ENCODE results near the gene C2orf49. TPM values are rescaled to one million over a fixed set of nuclear protein-coding genes. Genes with fewer than 3 reads are reported as not detected.

Gene C2orf49
- total and polyA plus RNA-seq, 10 of the 15 experiments (the other 5 are each of a cell fraction or from before 2014, with no cell fraction given), result 7.2 to 24.2 (median 15.5) TPM

GRCh38 chr2:105298017-105298416, 39.3 kb upstream of the C2orf49 start:
- ATAC-seq, result no peak
- in situ Hi-C loops (cut with MboI), result no loop called here
- WGBS (ENCODE audit: insufficient coverage, insufficient replicate concordance, low lambda C conversion rate, missing lambda C conversion rate), result 89% methylated on average over 3 of the region's 3 CpGs
- no peak for FAIRE-seq
- no peaks in the 10 kb centered on the region; the same call in 1 of the 2 replicates for H4K20me1 ChIP-seq (ENCODE audit: control insufficient read depth, insufficient read depth)
- DNase-seq (ENCODE audit: low read depth, low spot score), result no peak
- no TSS peak for BruUV-seq (replicated peaks)
- peaks cover 18% of the 10 kb centered on the region for H3K79me2 ChIP-seq (ENCODE audit: control insufficient read depth, insufficient read depth, low read length)
- no peaks in the 10 kb centered on the region; the same call in 2 of the 3 replicates for H3K9me3 ChIP-seq (replicated peaks; ENCODE audit: control insufficient read depth, insufficient read depth, low read length)
- SMC1A ChIA-PET (ENCODE audit: uncharacterized antibody, unreplicated experiment), result no interaction called here
- H2AFZ ChIP-seq (ENCODE audit: control insufficient read depth, low read depth, low read length), result no peak overlapping the region
- H3K36me3 ChIP-seq (ENCODE audit: control insufficient read depth in 2 of 2, insufficient read depth in 2 of 2, low read length in 1 of 2), result peaks cover 10 to 29% of the 10 kb centered on the region in 2 experiments
- no peak overlapping the region for H3K4me3 ChIP-seq
- no peak overlapping the region for H3K4me2 ChIP-seq (ENCODE audit: control insufficient read depth, insufficient read depth)
- no peaks in the 10 kb centered on the region for H3K27me3 ChIP-seq (replicated peaks in 1 of 2; ENCODE audit: control insufficient read depth in 2 of 2, insufficient read depth in 2 of 2, low read length in 1 of 2)
- no peak overlapping the region for H3K9ac ChIP-seq (ENCODE audit: control insufficient read depth, insufficient read depth, low read length)
- no peak overlapping the region for H3K27ac ChIP-seq (ENCODE audit: control insufficient read depth, insufficient read depth)
- CTCF ChIA-PET, result interaction anchor here (1.6 kb wide), 1 partner anchor 10 kb away, joined by 4 read pairs; no protein-coding TSS in a partner anchor
- peaks cover 4% of the 10 kb centered on the region; the same call in 1 of the 2 replicates for H3K4me1 ChIP-seq (ENCODE audit: control insufficient read depth, insufficient read depth, low read length)
- TF ChIP-seq YY1 (IDR thresholded peaks at IDR 0.05; ENCODE audit: low read depth, low read length) (no peak), ETV6 (conservative IDR thresholded peaks at IDR 0.05 in 1 of 2, IDR thresholded peaks at IDR 0.05 in 1 of 2; ENCODE audit: borderline replicate concordance in 1 of 2, low read depth in 1 of 2) (no peak), SMAD1 (IDR thresholded peaks at IDR 0.05; ENCODE audit: low read depth, partially characterized antibody) (no peak), ZBED1 (IDR thresholded peaks at IDR 0.05; ENCODE audit: borderline replicate concordance) (no peak), JUND (IDR thresholded peaks at IDR 0.05; ENCODE audit: low read depth, low read length) (no peak), MXI1 (IDR thresholded peaks at IDR 0.05; ENCODE audit: low read depth, low read length) (no peak), MYC (IDR thresholded peaks at IDR 0.05; ENCODE audit: insufficient read depth, insufficient read length, insufficient replicate concordance, low read length, severe bottlenecking) (no peak), RB1 (IDR thresholded peaks at IDR 0.05; ENCODE audit: borderline replicate concordance) (no peak), MAX (IDR thresholded peaks at IDR 0.05; ENCODE audit: low read depth, low read length) (no peak), ZZZ3 (IDR thresholded peaks at IDR 0.05; ENCODE audit: control insufficient read depth, insufficient read length, low read depth) (no peak), RELB (IDR thresholded peaks at IDR 0.05; ENCODE audit: low read depth) (no peak)
- TF ChIP-seq, protein P1, sequence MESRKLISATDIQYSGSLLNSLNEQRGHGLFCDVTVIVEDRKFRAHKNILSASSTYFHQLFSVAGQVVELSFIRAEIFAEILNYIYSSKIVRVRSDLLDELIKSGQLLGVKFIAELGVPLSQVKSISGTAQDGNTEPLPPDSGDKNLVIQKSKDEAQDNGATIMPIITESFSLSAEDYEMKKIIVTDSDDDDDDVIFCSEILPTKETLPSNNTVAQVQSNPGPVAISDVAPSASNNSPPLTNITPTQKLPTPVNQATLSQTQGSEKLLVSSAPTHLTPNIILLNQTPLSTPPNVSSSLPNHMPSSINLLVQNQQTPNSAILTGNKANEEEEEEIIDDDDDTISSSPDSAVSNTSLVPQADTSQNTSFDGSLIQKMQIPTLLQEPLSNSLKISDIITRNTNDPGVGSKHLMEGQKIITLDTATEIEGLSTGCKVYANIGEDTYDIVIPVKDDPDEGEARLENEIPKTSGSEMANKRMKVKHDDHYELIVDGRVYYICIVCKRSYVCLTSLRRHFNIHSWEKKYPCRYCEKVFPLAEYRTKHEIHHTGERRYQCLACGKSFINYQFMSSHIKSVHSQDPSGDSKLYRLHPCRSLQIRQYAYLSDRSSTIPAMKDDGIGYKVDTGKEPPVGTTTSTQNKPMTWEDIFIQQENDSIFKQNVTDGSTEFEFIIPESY (IDR thresholded peaks at IDR 0.05), result no peak
- TF ChIP-seq, protein P2, sequence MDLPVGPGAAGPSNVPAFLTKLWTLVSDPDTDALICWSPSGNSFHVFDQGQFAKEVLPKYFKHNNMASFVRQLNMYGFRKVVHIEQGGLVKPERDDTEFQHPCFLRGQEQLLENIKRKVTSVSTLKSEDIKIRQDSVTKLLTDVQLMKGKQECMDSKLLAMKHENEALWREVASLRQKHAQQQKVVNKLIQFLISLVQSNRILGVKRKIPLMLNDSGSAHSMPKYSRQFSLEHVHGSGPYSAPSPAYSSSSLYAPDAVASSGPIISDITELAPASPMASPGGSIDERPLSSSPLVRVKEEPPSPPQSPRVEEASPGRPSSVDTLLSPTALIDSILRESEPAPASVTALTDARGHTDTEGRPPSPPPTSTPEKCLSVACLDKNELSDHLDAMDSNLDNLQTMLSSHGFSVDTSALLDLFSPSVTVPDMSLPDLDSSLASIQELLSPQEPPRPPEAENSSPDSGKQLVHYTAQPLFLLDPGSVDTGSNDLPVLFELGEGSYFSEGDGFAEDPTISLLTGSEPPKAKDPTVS (IDR thresholded peaks at IDR 0.05; ENCODE audit: low read depth, low read length), result no peak
- intact Hi-C loops (cut with micrococcal nuclease; ENCODE audit: unreplicated experiment), result loop anchor here (5.0 kb wide), 1 partner anchor 44 kb away; no protein-coding TSS in a partner anchor
- RAD21 ChIA-PET (ENCODE audit: unreplicated experiment), result no interaction called here
- POLR2A ChIA-PET, result no interaction called here

All from GM12878 (cell line).